ENCODE data around the gene CALCOCO1.
A peak's percentile ranks its signal among the peaks of the same experiment; 100 is the strongest.
"Not testable (repeated sequence)": the region's sequence is repeated elsewhere in the genome, so short reads cannot be mapped to it uniquely, and the experiment has no call there.

Gene CALCOCO1, protein sequence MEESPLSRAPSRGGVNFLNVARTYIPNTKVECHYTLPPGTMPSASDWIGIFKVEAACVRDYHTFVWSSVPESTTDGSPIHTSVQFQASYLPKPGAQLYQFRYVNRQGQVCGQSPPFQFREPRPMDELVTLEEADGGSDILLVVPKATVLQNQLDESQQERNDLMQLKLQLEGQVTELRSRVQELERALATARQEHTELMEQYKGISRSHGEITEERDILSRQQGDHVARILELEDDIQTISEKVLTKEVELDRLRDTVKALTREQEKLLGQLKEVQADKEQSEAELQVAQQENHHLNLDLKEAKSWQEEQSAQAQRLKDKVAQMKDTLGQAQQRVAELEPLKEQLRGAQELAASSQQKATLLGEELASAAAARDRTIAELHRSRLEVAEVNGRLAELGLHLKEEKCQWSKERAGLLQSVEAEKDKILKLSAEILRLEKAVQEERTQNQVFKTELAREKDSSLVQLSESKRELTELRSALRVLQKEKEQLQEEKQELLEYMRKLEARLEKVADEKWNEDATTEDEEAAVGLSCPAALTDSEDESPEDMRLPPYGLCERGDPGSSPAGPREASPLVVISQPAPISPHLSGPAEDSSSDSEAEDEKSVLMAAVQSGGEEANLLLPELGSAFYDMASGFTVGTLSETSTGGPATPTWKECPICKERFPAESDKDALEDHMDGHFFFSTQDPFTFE

DNA sequence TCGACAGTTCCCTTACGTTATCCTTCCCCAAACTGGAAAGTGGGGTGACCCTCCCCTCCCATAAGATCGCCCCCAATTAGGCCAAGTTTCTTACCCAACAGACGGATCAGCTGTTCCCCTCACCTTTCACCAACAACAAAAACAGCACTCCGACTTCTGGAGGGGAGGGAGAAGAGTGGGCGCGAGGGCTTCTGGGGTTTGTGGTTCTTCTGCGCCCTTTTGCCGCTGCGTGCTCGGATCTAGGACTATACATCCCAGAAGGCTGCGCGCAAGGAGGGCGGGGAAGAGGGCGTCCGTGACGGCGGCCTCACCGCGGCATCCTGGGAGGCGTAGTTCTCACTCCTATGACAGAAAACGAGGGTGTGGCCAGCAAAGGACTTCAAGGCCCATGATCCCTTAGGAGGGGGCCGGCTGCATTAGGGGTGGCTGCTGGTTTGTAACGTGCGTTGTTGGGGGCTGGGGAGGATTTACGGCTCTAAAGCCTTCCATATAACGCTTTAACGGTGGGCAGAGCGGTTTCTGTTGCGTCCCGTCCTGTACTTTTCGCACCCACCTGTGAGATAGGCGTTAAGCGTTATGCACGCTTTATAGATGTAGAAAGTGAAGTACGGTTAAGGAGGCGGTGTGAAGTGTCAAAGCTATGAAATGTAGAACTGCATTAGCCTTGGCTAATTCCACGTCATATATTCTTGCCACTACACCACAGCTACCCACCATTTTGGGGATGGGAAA is at the start of gene CALCOCO1:
CALCOCO1 (minus strand) TSS at position 143 of the 732 bp plus-strand sequence. CDS start 2,210 bp downstream, outside the sequence.
- peak; percentile 99 for DNase-seq (ENCODE audit: low spot score)

GRCh38 chr12:53776872-53777271 is 49.6 kb upstream of the CALCOCO1 start:
- DNase-seq (ENCODE audit: low spot score) = no peak

DNA sequence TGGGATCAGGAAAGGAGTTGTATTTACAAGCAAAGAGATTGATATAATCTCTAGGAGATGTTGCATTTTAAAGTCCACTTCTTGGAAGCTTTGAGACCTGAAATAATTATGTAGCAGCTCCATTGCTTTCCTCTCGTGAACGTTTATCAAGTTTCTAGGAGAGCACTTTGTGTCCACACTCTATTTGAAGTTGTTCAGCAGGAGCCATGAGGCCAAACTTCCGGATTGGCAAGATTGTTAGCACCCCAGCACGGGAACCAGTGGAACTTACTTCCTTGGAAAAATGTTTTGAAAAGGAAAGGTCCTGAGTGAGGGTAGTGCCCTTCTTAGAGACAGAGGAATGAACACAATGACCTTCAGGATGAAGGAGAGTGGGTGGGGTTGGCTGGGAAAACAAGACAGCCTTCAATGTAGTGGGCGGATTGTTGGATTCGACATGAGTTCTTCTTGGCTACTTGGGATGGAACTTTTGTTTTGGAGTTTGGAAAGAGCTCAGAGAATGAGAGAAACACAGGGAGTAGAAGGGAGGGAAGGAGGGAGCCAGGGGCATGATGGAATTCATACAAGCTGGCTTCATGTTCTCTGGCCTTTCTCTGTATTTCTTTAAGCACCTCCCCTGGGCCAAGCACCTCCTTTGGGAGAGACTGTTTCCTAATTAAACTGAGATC is 48.4 kb upstream of the CALCOCO1 start:
- DNase-seq (ENCODE audit: low spot score) = no peak

GRCh38 chr12:53770281-53770680 is 43.0 kb upstream of the CALCOCO1 start:
- no peak for DNase-seq (ENCODE audit: low spot score)

- no peak for DNase-seq (ENCODE audit: low spot score)
Observed at GRCh38 chr12:53768976-53769375, 41.7 kb upstream of the CALCOCO1 start.

GRCh38 chr12:53766881-53767280 is 39.6 kb upstream of the CALCOCO1 start:
- DNase-seq (ENCODE audit: low spot score) = no peak

GRCh38 chr12:53765891-53766290 is 38.6 kb upstream of the CALCOCO1 start:
- DNase-seq (ENCODE audit: low spot score) = no peak

DNA sequence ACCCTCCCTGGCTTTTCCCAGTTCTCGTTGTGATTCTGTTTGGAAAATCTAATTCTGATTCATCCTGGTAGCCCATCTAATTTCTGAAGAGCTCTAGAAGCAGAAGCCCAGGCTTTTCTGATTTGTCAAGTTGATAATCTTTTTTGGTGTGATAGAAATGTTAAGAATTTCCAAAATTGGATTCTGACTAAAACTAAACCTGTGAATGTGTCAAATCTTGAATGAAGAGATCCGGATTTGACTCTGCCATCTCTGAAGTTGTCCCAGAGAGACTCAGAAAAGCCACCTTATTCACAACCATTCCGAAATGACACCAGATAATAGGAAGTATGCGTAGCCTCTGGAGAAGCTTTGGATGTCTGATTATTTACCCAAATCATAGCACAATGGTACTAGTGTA is 37.4 kb upstream of the CALCOCO1 start:
- no peak for DNase-seq (ENCODE audit: low spot score)

DNA sequence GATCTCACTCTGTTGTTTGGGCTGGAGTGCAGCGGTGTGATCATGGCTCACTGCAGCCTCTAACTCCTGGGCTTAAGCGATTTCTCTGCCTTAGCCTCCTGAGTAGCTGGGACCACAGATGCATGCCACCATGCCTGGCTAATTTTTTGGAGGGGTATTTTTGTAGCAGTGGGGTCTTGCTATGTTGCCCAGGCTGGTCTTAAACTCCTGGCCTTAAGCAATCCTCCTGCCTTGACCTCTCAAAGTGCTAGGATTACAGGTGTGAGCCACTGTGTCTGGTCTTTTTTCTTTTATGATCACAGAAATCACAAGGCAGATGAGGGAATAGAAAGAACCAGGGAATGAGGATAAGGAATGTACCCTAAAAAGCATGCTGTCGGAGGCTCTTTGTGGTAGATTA is 35.5 kb upstream of the CALCOCO1 start:
- DNase-seq (ENCODE audit: low spot score) = not testable (repeated sequence)

DNA sequence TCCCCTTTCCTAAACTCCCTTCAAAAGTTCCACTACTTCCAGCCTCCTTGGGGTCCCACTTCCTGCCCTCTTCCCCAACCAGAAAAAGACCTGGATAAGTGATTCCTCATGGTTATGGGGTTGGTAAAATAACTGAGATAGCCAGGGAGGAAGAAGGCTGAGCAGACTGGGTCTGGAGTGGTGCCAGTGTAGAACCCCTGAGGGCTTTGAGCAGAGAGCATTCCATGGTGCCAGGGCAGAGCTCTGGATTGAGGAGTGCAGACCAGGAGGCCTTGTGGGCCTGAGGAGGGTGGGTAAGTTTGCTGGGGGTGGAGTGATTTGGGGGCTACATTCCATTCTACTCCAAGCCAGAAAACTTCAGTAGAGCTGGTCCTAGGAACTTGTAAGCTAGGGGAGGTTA is 34.1 kb upstream of the CALCOCO1 start:
- DNase-seq (ENCODE audit: low spot score) = no peak

DNA sequence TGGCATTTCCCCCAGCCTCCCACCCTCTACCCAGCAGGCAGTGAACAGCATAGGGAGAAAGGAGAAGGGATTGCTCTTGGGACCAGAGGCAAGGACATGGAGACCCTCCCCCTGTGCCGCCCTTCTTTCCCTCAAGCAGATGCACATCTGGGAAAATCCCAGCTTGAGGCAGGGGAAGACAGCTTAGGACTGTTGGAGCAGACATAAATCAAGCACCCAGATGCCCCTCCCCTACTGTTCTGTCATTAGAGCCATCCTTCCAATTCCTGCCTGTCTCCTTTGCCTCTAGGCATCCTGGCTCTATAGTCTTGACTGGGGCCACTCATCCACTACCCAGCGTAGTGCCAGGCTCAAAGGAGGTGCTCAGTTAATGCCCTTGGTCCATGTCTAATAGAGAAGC is 32.0 kb upstream of the CALCOCO1 start:
- no peak for DNase-seq (ENCODE audit: low spot score)

DNA sequence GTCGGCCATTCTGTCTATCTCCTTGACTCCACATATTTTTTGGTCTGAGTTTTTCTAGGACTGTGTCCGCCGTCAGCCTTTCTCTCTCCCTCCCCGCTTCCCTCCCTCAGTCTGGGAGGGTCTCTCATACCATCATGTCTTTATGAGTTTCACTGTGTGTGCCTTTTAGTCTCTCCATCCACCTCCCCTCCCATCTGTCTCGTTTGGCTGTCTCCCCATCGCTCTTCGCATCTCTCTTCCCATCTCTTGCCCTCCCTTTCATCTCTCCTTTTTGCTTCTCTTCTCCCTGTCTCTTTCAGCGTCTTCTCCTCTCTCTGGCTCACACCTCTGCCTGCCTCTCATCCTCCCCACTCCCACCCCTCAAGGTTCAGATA is 31.5 kb upstream of the CALCOCO1 start:
- DNase-seq (ENCODE audit: low spot score) = no peak

- DNase-seq (ENCODE audit: low spot score) = no peak
Observed at GRCh38 chr12:53758081-53758729, 31.0 kb upstream of the CALCOCO1 start.

- DNase-seq (ENCODE audit: low spot score) = peak; percentile 65
Observed at GRCh38 chr12:53757101-53757770, 30.0 kb upstream of the CALCOCO1 start.

- DNase-seq (ENCODE audit: low spot score) = no peak
Observed at GRCh38 chr12:53756300-53757100, 29.2 kb upstream of the CALCOCO1 start.

- DNase-seq (ENCODE audit: low spot score) = no peak
Observed at GRCh38 chr12:53755893-53756292, 28.6 kb upstream of the CALCOCO1 start.

GRCh38 chr12:53755451-53755891 is 28.2 kb upstream of the CALCOCO1 start:
- DNase-seq (ENCODE audit: low spot score) = no peak

DNA sequence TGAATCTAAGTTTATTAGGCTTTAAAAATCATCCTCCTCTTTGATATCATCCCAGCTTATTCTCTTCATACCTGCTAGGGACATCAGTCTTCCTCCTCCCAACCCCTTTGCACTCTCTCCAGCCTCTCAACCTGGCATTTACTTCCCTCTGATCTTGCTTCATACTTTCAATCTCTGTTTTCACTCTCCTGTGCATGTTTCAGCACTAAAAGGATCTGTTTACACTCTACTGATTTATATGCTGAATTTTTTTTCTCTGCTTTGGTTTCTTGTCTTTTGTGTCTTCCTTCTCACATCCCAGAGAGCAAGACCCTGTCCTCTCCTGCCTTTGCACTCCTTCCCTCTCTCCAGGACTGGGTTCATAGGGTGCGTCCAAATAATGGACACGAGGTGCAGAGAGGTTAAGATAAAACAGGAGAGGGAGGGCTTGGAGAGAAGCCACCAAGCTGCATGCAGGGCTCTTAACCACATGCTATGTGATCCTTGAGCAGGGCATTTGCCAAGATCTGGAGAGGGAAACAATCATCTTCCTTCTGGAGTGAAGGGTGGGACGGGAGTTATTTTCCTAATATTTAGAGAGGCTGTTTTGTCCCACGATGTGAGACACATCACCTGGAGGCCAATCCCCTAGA is 27.5 kb upstream of the CALCOCO1 start:
- DNase-seq (ENCODE audit: low spot score) = no peak

DNA sequence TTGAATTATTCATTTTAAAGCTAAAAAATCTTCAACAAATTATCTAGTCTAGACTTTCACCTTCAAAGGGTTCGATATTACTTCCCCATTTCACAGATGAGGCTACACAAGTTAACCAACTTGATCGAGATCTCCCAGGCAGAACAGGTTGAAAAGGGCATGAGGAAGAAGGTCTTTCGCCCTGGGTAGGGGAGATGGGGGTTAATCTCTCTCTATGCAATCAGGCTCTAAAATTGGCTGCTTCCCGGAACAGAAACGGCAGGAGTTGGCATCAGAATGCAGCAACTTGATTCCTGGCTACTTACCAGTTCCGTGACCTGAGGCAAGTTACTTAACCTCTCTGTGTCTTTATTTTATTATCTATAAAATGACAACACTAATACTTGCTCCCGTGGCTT is 26.9 kb upstream of the CALCOCO1 start:
- DNase-seq (ENCODE audit: low spot score) = no peak

GRCh38 chr12:53752621-53753020 is 25.4 kb upstream of the CALCOCO1 start:
- DNase-seq (ENCODE audit: low spot score) = no peak

All from hematopoietic multipotent progenitor cell treated with erythropoietin and hydrocortisone succinate and interleukin-3 and kit ligand, for 15 days (in vitro differentiated cells).